PC-9 (cell line): ENCODE data around the gene TRMT1. TPM values are rescaled to one million over a fixed set of nuclear protein-coding genes. Genes with fewer than 3 reads are reported as not detected.

Experiments used
- BruUV-seq: library from RNA; stranded (reverse); fragments of 400-500 nt; replicated peaks from 2 replicates; lab custom pipeline; 2021; lab: Mats Ljungman, UMichigan
- CTCF ChIA-PET: fragments of 300-600 bp; sonication (Branson Sonifier 250); formaldehyde crosslinking; loops from one replicate; lab custom pipeline; 2022; ENCODE audit warnings: antibody characterized with exemption; lab: Charles Lee
- POLR2A ChIA-PET: fragments of 300-600 bp; sonication (Branson Sonifier 250); formaldehyde crosslinking; loops from one replicate; lab custom pipeline; 2022; ENCODE audit warnings: antibody characterized with exemption; ENCODE audit not compliant: unreplicated experiment; lab: Charles Lee
- DNase-seq, 2 experiments: peaks; one replicate each; pipeline versions ENCODE4 v3.0.0 to v3.0.0-alpha.2; 2015 to 2022; ENCODE audit warnings: mixed read lengths in 1 of 2
- H2AFZ ChIP-seq: fragments of 200-600 bp; sonication (generic); 2 replicates; pipeline ENCODE4 v1.8.1; 2017; ENCODE audit warnings: antibody characterized with exemption
- H3F3A ChIP-seq: fragments of 200-600 bp; sonication (generic); 2 replicates; pipeline ENCODE4 v1.8.1; 2017; ENCODE audit warnings: antibody characterized with exemption, mild to moderate bottlenecking, low read depth; ENCODE audit not compliant: insufficient read depth
- H3K27ac ChIP-seq: fragments of 200-600 bp; sonication (generic); 2 replicates; pipeline ENCODE4 v1.6.1; 2016; ENCODE audit warnings: mixed run types
- H3K27me3 ChIP-seq: fragments of 200-600 bp; sonication (generic); 2 replicates; pipeline ENCODE4 v1.6.1; 2016; ENCODE audit warnings: low read depth, mixed run types; ENCODE audit not compliant: insufficient read depth
- H3K36me3 ChIP-seq: fragments of 200-600 bp; sonication (generic); 2 replicates; pipeline ENCODE4 v1.6.1; 2016; ENCODE audit warnings: low read depth, mixed run types
- H3K4me1 ChIP-seq: fragments of 200-600 bp; sonication (generic); replicated peaks from 2 replicates; pipeline ENCODE4 v1.6.1; 2016; ENCODE audit warnings: mixed run types; ENCODE audit not compliant: insufficient read depth
- H3K4me2 ChIP-seq: fragments of 200-600 bp; sonication (generic); 2 replicates; pipeline ENCODE4 v1.6.1; 2017; ENCODE audit warnings: mixed run types
- H3K4me3 ChIP-seq: fragments of 200-600 bp; sonication (generic); 2 replicates; pipeline ENCODE4 v1.6.1; 2016; ENCODE audit warnings: mixed run types
- H3K79me2 ChIP-seq: fragments of 200-600 bp; sonication (generic); 2 replicates; pipeline ENCODE4 v1.6.1; 2017; ENCODE audit warnings: low read depth, mixed run types
- H3K9me2 ChIP-seq: fragments of 200-600 bp; sonication (generic); 2 replicates; pipeline ENCODE4 v1.8.1; 2017; ENCODE audit warnings: mild to moderate bottlenecking; ENCODE audit not compliant: insufficient read depth
- H3K9me3 ChIP-seq: fragments of 200-600 bp; sonication (generic); 2 replicates; pipeline ENCODE4 v1.8.1; 2016; ENCODE audit warnings: low read depth; ENCODE audit not compliant: insufficient read depth
- H4K20me1 ChIP-seq: fragments of 200-600 bp; sonication (generic); 2 replicates; pipeline ENCODE4 v1.8.1; 2017; ENCODE audit not compliant: insufficient read depth
- CTCF ChIP-seq: fragments of 200-600 bp; sonication (generic); conservative IDR thresholded peaks from 2 replicates; pipeline ENCODE4 v1.6.1; 2017; ENCODE audit warnings: mixed run types, antibody characterized with exemption, mild to moderate bottlenecking, moderate library complexity
- EZH2 ChIP-seq: fragments of 200-600 bp; sonication (generic); IDR thresholded peaks from 2 replicates; pipeline ENCODE4 v1.8.0; 2017; ENCODE audit warnings: antibody characterized with exemption, low read depth
- intact Hi-C: fragments of 100-400 bp; cut with micrococcal nuclease; formaldehyde crosslinking; loops from one replicate; pipeline ENCODE4 v1.10.0; 2022; ENCODE audit not compliant: unreplicated experiment
- total RNA-seq: library from RNA; stranded (reverse); gene quantifications from 2 replicates; pipeline ENCODE4 v1.2.3, GENCODE V29; 2021

Gene TRMT1
- total RNA-seq, 1 experiment from 2014 or later: 44.1 TPM

- no TSS peak for BruUV-seq
- POLR2A ChIA-PET: no interaction called here
- H3K4me3 ChIP-seq: no peak overlapping the region
- no peaks in the 10 kb centered on the region for H3K9me3 ChIP-seq
- DNase-seq: no peak
- TF ChIP-seq EZH2 (no peak), CTCF (no peak)
- no peaks in the 10 kb centered on the region; the same call in 1 of the 2 replicates for H3F3A ChIP-seq
- H2AFZ ChIP-seq: no peak overlapping the region
- CTCF ChIA-PET: no interaction called here
- no peaks in the 10 kb centered on the region for H3K4me1 ChIP-seq
- no peak overlapping the region for H3K27ac ChIP-seq
- H4K20me1 ChIP-seq: no peaks in the 10 kb centered on the region
- H3K9me2 ChIP-seq: no peaks in the 10 kb centered on the region
- H3K27me3 ChIP-seq: no peaks in the 10 kb centered on the region
- H3K79me2 ChIP-seq: no peaks in the 10 kb centered on the region
- H3K4me2 ChIP-seq: no peak overlapping the region
- H3K36me3 ChIP-seq: no peaks in the 10 kb centered on the region
- intact Hi-C loops: no loop called here
These were observed 28.6 kb downstream of the TRMT1 start for GRCh38 chr19:13087795-13088537.

- intact Hi-C loops: no loop called here
- no peak overlapping the region for H3K27ac ChIP-seq
- ChIA-PET POLR2A (no interaction called here), CTCF (no interaction called here)
- no peaks in the 10 kb centered on the region for H3K27me3 ChIP-seq
- H3K79me2 ChIP-seq: no peaks in the 10 kb centered on the region
- H3K36me3 ChIP-seq: no peaks in the 10 kb centered on the region
- H3K9me2 ChIP-seq: no peaks in the 10 kb centered on the region
- H3K4me1 ChIP-seq: no peaks in the 10 kb centered on the region
- no peak overlapping the region for H2AFZ ChIP-seq
- DNase-seq: no peak
- no TSS peak for BruUV-seq
- H4K20me1 ChIP-seq: no peaks in the 10 kb centered on the region
- no peaks in the 10 kb centered on the region for H3K9me3 ChIP-seq
- H3F3A ChIP-seq: no peaks in the 10 kb centered on the region
- no peak overlapping the region for H3K4me2 ChIP-seq
- no peak overlapping the region for H3K4me3 ChIP-seq
- no peak for TF ChIP-seq CTCF
- no peak for TF ChIP-seq EZH2
These were observed 29.2 kb downstream of the TRMT1 start for GRCh38 chr19:13087295-13087694.

GRCh38 chr19:13086341-13086740 lies 30.2 kb downstream of the TRMT1 start:
- no peak overlapping the region for H2AFZ ChIP-seq
- no peaks in the 10 kb centered on the region for H3K36me3 ChIP-seq
- H3K4me2 ChIP-seq: no peak overlapping the region
- H3F3A ChIP-seq: no peaks in the 10 kb centered on the region
- no TSS peak for BruUV-seq
- ChIA-PET POLR2A (no interaction called here), CTCF (interaction anchor here (1.1 kb wide), 1 partner anchor 8 kb away, joined by 3 read pairs; no protein-coding TSS in a partner anchor)
- TF ChIP-seq CTCF (no peak), EZH2 (no peak)
- H4K20me1 ChIP-seq: no peaks in the 10 kb centered on the region
- DNase-seq: no peak
- H3K27ac ChIP-seq: no peak overlapping the region
- no peaks in the 10 kb centered on the region for H3K9me3 ChIP-seq
- no peak overlapping the region for H3K4me3 ChIP-seq
- no peaks in the 10 kb centered on the region for H3K4me1 ChIP-seq
- intact Hi-C loops: no loop called here
- H3K9me2 ChIP-seq: no peaks in the 10 kb centered on the region
- H3K79me2 ChIP-seq: no peaks in the 10 kb centered on the region
- H3K27me3 ChIP-seq: no peaks in the 10 kb centered on the region
